ENCODE data around the gene BCL6. TPM values are rescaled to one million over a fixed set of nuclear protein-coding genes. Genes with fewer than 3 reads are reported as not detected.

BCL6 gene
- total and polyA plus RNA-seq, 2 experiments from 2014 or later, result 2.6 to 5.9 TPM

GRCh38 chr3:187677604-187678003 lies 67.7 kb downstream of the BCL6 start (continued):
- TF ChIP-seq, protein P1, sequence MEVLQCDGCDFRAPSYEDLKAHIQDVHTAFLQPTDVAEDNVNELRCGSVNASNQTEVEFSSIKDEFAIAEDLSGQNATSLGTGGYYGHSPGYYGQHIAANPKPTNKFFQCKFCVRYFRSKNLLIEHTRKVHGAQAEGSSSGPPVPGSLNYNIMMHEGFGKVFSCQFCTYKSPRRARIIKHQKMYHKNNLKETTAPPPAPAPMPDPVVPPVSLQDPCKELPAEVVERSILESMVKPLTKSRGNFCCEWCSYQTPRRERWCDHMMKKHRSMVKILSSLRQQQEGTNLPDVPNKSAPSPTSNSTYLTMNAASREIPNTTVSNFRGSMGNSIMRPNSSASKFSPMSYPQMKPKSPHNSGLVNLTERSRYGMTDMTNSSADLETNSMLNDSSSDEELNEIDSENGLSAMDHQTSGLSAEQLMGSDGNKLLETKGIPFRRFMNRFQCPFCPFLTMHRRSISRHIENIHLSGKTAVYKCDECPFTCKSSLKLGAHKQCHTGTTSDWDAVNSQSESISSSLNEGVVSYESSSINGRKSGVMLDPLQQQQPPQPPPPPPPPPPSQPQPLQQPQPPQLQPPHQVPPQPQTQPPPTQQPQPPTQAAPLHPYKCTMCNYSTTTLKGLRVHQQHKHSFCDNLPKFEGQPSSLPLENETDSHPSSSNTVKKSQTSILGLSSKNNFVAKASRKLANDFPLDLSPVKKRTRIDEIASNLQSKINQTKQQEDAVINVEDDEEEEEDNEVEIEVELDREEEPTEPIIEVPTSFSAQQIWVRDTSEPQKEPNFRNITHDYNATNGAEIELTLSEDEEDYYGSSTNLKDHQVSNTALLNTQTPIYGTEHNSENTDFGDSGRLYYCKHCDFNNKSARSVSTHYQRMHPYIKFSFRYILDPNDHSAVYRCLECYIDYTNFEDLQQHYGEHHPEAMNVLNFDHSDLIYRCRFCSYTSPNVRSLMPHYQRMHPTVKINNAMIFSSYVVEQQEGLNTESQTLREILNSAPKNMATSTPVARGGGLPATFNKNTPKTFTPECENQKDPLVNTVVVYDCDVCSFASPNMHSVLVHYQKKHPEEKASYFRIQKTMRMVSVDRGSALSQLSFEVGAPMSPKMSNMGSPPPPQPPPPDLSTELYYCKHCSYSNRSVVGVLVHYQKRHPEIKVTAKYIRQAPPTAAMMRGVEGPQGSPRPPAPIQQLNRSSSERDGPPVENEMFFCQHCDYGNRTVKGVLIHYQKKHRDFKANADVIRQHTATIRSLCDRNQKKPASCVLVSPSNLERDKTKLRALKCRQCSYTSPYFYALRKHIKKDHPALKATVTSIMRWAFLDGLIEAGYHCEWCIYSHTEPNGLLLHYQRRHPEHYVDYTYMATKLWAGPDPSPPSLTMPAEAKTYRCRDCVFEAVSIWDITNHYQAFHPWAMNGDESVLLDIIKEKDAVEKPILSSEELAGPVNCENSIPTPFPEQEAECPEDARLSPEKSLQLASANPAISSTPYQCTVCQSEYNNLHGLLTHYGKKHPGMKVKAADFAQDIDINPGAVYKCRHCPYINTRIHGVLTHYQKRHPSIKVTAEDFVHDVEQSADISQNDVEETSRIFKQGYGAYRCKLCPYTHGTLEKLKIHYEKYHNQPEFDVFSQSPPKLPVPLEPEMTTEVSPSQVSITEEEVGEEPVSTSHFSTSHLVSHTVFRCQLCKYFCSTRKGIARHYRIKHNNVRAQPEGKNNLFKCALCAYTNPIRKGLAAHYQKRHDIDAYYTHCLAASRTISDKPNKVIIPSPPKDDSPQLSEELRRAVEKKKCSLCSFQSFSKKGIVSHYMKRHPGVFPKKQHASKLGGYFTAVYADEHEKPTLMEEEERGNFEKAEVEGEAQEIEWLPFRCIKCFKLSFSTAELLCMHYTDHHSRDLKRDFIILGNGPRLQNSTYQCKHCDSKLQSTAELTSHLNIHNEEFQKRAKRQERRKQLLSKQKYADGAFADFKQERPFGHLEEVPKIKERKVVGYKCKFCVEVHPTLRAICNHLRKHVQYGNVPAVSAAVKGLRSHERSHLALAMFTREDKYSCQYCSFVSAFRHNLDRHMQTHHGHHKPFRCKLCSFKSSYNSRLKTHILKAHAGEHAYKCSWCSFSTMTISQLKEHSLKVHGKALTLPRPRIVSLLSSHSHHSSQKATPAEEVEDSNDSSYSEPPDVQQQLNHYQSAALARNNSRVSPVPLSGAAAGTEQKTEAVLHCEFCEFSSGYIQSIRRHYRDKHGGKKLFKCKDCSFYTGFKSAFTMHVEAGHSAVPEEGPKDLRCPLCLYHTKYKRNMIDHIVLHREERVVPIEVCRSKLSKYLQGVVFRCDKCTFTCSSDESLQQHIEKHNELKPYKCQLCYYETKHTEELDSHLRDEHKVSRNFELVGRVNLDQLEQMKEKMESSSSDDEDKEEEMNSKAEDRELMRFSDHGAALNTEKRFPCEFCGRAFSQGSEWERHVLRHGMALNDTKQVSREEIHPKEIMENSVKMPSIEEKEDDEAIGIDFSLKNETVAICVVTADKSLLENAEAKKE (CRISPR knock-in tag; IDR thresholded peaks at IDR 0.05), result no peak
- TF ChIP-seq CREB1 (CRISPR knock-in tag; IDR thresholded peaks at IDR 0.05; ENCODE audit: low read depth), result no peak
- TF ChIP-seq ETS1 (IDR thresholded peaks at IDR 0.05), result no peak
- TF ChIP-seq POLR2AphosphoS5 (IDR thresholded peaks at IDR 0.05; ENCODE audit: low read depth), result no peak
- no peak for TF ChIP-seq EZH2phosphoT487 (IDR thresholded peaks at IDR 0.05; ENCODE audit: unreplicated experiment)

- peaks cover 25% of the 10 kb centered on the region for H3K27me3 Mint-ChIP-seq (ENCODE audit: insufficient read depth, low read depth, poor library complexity)
- TF ChIP-seq JUNB (IDR thresholded peaks at IDR 0.05; ENCODE audit: unreplicated experiment) (no peak), POLR2AphosphoS5 (IDR thresholded peaks at IDR 0.05; ENCODE audit: low read depth) (no peak), EZH2 (IDR thresholded peaks at IDR 0.05; ENCODE audit: low read depth, unreplicated experiment) (no peak), ETS1 (IDR thresholded peaks at IDR 0.05) (no peak), STAT1 (IDR thresholded peaks at IDR 0.05; ENCODE audit: unreplicated experiment) (no peak)
- TF ChIP-seq, protein P2, sequence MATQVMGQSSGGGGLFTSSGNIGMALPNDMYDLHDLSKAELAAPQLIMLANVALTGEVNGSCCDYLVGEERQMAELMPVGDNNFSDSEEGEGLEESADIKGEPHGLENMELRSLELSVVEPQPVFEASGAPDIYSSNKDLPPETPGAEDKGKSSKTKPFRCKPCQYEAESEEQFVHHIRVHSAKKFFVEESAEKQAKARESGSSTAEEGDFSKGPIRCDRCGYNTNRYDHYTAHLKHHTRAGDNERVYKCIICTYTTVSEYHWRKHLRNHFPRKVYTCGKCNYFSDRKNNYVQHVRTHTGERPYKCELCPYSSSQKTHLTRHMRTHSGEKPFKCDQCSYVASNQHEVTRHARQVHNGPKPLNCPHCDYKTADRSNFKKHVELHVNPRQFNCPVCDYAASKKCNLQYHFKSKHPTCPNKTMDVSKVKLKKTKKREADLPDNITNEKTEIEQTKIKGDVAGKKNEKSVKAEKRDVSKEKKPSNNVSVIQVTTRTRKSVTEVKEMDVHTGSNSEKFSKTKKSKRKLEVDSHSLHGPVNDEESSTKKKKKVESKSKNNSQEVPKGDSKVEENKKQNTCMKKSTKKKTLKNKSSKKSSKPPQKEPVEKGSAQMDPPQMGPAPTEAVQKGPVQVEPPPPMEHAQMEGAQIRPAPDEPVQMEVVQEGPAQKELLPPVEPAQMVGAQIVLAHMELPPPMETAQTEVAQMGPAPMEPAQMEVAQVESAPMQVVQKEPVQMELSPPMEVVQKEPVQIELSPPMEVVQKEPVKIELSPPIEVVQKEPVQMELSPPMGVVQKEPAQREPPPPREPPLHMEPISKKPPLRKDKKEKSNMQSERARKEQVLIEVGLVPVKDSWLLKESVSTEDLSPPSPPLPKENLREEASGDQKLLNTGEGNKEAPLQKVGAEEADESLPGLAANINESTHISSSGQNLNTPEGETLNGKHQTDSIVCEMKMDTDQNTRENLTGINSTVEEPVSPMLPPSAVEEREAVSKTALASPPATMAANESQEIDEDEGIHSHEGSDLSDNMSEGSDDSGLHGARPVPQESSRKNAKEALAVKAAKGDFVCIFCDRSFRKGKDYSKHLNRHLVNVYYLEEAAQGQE (IDR thresholded peaks at IDR 0.05; ENCODE audit: unreplicated experiment), result no peak
- TF ChIP-seq, protein P3, sequence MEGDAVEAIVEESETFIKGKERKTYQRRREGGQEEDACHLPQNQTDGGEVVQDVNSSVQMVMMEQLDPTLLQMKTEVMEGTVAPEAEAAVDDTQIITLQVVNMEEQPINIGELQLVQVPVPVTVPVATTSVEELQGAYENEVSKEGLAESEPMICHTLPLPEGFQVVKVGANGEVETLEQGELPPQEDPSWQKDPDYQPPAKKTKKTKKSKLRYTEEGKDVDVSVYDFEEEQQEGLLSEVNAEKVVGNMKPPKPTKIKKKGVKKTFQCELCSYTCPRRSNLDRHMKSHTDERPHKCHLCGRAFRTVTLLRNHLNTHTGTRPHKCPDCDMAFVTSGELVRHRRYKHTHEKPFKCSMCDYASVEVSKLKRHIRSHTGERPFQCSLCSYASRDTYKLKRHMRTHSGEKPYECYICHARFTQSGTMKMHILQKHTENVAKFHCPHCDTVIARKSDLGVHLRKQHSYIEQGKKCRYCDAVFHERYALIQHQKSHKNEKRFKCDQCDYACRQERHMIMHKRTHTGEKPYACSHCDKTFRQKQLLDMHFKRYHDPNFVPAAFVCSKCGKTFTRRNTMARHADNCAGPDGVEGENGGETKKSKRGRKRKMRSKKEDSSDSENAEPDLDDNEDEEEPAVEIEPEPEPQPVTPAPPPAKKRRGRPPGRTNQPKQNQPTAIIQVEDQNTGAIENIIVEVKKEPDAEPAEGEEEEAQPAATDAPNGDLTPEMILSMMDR (conservative IDR thresholded peaks at IDR 0.05; ENCODE audit: low read depth in 2 of 2), result no peak
Observed at GRCh38 chr3:187673012-187673411, 72.3 kb downstream of the BCL6 start.

More at GRCh38 chr3:187673012-187673411, 72.3 kb downstream of the BCL6 start:
- no peak overlapping the region for H2AFZ ChIP-seq
- H3F3A ChIP-seq (replicated peaks; ENCODE audit: low read depth), result no peaks in the 10 kb centered on the region; the same call in 1 of the 2 replicates
- peaks cover 8% of the 10 kb centered on the region for H3K4me1 Mint-ChIP-seq
- H3K36me3 Mint-ChIP-seq (ENCODE audit: low read depth), result no peaks in the 10 kb centered on the region
- H3K27ac ChIP-seq (ENCODE audit: low read depth), result no peak overlapping the region
- H3K4me3 ChIP-seq, result no peak overlapping the region
- no peaks in the 10 kb centered on the region for H3K79me2 ChIP-seq (replicated peaks; ENCODE audit: insufficient read depth)
- H3K4me3 Mint-ChIP-seq, result no peak overlapping the region
- no peak overlapping the region for H3K4me2 ChIP-seq
- H3K27me3 ChIP-seq (ENCODE audit: insufficient read depth), result peaks cover 26% of the 10 kb centered on the region
- no peaks in the 10 kb centered on the region; the same call in 1 of the 2 replicates for H3K9me2 ChIP-seq (ENCODE audit: insufficient read depth)
- DNase-seq (ENCODE audit: low spot score) (no peak), ATAC-seq (no peak)
- 0 out of 2 replicates have a peak, but pooled peaks cover 2% of the 10 kb centered on the region for H4K20me1 ChIP-seq (replicated peaks; ENCODE audit: insufficient read depth)
- H3K36me3 ChIP-seq (ENCODE audit: insufficient read depth), result no peaks in the 10 kb centered on the region
- H3K4me1 ChIP-seq (ENCODE audit: insufficient read depth), result peaks cover 8% of the 10 kb centered on the region; the same call in 1 of the 2 replicates
- H3K27ac Mint-ChIP-seq, result no peak overlapping the region
- no peaks in the 10 kb centered on the region for H3K9me3 Mint-ChIP-seq
